NK-92 treated with Interleukin-12 subunit alpha and Interleukin-12 subunit beta, amount 100 ng/mL, for 24 hours (cell line): ENCODE data around the gene CCNJL.
A peak's percentile ranks its signal among the peaks of the same experiment; 100 is the strongest.
"Not testable (repeated sequence)": the region's sequence is repeated elsewhere in the genome, so short reads cannot be mapped to it uniquely, and the experiment has no call there.

Experiments used
- DNase-seq: peaks from one replicate; lab custom pipeline; 2025; lab: John Stamatoyannopoulos, UW

The CCNJL gene

DNA sequence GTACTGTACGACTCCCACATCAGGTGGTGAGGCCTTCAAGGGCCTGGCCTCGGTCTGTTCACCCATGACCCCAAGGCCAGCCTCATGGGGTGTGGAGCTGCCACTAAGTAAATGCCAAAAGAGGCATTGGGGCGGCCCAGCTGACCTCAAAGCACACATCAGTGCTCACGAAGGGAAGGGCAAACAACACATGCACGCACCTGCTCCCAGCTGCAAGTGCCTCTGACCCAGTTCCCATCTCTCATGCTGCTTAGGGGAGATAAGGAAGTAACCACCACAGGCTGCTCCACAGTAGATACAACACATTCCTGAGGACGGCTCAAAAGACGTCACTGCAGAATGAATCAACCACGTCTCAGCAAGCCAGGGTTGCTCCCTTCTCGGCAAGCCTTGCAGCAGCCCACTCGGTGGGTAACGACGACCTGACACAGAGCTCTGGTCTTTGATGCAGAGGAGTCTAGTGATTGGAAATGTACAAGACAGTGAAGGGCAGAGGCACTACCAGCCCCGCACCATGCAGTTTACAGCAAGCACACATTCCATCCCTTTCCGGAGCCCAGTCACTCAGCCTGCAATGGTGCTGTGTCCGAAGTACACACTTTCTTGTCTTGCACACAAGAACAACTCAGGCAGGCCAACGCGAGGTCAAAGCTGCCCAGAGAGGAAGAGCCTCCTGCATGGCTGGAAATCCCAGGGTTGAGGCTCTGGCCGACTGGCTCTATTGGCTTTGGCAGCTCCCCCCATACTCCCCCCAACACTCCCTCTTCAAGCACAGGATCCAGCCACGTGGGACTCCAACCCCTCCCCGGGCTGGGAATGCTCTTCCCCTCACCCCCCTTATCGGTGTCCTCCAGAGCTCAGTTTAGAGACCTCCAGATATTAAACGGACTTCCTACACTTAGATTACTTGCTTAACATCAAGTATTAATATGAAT is 51.2 kb downstream of the CCNJL start:
- no peak for DNase-seq

DNA sequence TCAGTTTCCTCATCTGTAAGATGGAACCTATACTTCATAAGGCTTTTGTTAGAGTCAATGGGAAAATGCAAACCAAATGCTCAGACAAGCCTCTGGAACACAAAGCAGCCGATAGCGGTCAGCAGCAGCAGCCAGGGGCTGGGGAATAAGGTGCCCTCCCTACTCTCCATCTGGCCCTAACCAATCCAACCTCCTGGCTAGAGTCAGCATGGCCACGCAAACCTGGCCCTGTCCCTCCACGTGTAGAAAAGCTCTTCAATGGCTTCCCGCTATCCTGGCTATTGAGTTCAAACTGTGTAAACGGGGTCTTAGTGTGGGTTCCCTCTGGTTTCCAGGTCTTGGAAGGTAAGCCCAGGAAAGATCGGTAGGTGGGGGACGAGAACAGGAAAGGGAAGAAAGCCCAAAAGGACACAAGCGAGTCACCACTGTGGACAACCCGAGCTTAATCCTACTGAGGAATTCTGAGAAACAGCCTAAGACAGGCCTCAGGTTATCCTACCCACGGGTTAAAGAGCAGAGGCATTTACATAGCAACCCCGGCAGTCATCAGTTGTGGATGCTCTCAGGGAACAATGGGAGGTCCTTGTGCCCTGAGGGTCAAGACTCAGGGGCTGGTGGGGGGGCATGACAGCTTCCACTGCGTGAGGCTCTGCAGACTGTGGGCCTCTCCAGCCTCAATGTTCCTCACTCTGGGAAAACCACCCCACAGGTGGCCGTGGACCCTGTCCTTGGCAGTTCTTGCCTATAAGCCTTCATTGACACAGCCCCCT is 52.2 kb downstream of the CCNJL start:
- no peak for DNase-seq

DNA sequence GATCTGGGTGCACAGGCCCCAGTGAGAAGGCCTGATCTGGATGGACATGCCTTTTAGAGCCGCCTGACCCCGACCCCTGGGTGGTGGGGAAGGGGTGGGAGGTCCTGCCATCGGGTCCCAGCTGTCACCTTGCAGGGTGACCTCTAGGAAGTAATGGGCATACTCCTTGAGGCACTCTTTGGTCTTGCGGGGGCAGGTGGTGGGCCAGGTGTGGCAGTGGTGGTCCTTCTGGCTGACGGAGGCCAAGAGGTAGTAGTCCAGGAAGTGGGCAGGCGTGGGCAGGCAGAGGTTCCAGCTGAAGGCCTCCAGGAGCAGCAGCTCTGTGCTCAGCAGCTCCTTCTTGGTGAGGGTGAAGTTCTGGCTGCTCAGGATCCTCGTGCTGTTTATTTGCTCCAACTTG is 53.0 kb downstream of the CCNJL start:
- no peak for DNase-seq

DNA sequence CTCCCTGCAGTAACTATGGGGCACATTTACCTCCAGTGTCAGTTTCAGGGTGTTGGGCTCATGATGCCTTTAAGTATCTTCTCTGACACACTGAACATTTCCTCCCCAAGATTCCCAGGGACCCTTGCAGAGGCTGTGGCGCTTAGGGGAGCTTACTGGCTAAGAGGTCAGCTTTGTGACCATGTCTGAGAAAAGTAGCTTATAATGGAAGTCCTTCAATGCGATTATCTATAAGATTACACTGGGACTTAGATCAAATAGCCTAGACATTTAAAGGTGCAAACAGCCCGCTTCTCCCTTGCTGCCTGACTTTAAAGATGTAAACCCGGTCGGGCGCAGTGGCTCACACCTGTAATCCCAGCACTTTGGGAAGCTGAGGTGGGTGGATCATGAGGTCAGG is 57.7 kb downstream of the CCNJL start:
- DNase-seq: no peak

DNA sequence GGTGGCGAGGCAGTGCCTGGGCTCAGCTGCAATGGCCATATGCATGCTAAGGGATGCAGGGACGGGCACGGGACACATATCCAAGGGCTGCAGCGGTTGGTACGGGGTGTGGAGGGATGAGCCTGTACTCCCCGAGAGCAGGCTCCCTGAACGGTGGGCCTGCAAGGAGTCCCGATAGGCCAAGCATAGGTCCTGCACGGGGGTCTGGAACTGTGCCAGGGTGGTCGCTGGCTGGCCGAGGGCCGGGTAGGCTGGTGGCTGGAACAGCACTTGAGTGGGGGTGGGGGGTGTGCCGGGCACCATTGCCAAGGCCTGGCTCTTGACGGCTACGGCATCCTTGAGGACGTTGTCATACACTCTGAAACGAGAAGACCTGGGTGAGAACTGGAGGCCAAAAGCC is 58.9 kb downstream of the CCNJL start:
- DNase-seq: no peak

DNA sequence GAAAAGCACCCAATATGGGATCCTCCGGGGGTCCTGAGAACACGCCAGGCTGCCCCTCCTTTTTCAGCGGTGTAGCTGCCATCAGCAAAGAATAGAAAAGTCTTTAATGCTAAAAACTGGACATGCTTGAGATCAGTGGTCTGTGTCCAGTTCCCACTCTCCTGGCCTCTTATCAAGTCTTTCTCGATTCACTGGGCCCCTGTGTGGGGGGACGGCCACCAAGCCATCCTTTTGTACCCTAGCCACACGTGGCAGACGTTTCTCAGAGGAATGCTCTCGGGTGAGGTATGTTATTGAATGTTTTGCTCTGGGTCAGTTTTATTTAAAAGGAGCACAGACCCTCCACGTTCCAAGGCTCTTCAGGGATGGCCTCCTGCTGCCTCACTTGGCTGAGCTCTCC is 59.4 kb downstream of the CCNJL start:
- no peak for DNase-seq

DNA sequence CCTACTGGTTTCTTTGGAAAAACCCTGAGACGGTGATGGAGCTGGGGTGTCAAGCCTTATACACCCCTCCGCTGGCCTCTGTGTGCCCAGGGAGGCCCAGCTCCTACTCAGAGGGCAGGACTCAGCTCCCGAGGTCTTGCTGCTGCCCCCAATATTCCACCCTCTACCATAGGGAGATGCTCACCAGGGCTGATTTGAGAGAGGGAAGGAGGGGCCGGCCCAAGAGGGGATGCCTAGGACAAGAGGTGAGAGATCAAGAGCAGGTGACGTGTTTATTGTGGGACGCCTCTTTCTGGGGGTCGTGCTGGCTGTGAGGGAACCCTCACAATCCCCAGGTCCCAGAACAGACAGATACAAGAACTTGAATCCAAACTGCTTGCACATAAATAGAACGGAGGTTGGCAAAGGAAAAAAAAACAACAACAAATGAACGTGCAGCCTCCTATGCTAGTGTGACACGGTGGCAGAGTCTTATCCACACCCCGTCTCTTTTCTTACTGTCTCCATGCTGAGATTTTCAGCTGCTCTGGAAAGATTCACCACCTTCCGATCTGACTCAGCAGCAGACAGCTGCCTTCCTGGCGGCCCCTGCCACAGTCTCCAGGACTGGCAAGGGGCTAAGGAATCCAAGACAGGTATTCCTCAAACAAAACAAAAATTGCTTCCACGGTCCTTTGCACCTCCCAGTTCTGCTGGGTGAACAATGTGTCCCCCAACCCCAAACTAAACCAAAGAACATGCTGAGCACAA is 60.8 kb downstream of the CCNJL start:
- DNase-seq: no peak

DNA sequence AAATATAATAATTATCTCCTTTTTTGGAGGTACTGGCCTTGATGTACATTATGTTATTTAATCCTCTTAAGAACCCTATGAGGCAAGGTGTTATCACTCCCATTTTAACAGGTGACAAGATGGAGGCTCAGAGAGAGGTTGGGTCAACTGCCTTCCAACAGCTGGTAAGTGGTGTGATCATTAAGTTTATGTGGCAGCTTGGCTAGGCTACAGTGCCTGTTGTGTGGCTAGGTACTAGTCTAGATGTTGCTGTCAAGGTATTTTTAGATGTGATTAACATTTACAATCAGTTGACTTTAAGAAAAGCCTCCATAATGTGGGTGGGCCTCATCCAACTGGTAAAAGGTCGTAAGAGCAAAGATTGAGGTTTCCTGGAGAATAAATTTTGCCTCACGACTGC is 61.5 kb downstream of the CCNJL start:
- no peak for DNase-seq

DNA sequence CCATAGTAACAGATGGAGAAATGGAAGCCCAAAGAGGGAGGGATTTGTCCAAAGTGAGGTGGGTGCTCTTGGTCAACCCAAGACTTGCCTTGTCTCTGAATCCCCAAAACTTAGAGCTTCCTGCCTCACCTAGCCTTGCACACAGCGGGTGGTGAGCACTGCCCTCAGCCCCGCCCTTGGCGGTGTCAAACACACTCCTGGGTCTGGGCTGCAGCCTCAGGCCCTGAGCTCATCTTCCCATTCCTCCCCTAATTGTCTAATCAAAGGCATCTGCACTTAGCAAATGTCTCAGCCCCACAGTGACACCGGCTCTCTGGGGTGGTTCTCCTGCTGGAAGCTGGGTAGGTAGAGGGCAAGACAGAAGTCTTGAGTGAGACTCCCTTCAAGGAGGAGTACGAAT is 62.1 kb downstream of the CCNJL start:
- no peak for DNase-seq

DNA sequence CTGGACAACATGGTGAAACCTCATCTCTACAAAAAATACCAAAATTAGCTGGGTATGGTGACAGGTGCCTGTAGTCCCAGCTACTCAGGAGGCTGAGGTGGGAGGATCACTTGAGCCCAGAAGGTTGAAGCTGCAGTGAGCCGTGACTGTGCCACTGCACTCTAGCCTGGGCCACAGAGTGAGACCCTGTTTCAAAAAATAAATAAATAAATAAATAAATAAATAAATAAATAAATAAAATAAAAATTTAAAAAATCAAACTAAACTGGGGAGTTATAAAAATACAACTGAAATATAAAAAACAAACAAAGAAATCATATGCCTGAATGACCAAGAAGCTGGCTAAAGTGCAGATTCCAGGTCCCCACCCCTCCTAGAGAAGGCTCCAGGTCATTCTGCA is 62.8 kb downstream of the CCNJL start:
- not testable (repeated sequence) for DNase-seq

DNA sequence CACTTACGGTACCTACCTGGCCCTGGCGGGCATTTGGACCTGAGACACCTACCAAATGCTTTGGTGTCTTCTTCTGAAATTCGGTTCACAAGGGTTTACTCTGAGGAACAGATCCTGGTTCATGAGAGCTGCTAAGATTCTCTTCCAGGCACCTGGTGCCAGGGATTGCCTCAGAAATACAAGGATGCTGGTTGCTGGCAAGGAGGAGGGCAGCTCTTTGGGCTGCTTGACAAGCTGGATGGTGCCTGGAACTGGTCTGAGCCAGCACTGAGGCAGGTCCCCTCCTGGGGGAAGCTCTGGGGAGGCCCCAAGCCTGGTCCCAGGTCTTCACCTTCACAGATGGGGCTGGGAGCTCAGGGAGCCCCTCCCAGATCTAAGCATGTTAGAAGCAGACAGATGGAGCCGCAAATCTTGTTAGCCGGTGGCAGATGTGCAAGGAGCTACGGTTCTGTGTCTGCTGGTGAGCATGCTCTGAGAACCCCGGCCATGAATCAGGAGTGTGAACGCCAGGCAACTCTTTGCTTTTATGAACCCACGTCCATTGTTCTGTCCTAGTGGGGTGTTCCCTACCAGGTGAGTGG is 66.8 kb downstream of the CCNJL start:
- no peak for DNase-seq

DNA sequence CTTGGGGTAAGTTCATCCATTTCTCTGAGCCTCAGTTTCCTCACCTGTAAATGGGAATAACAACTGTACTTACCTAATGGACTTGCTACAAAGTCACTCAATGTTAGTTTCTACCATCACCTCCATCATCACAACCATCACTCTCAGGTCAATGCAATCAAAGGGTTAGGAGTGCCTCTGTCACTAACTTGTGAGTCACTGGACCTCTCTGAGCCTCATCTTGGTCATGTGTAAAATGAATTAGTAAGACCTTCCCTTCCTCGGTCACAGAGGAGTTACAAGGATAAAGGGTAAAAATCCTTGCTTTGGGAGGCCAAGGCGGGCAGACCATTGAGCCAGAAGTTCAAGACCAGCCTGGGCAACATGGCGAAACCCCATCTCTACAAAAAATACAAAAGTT is 70.2 kb downstream of the CCNJL start:
- no peak for DNase-seq

DNA sequence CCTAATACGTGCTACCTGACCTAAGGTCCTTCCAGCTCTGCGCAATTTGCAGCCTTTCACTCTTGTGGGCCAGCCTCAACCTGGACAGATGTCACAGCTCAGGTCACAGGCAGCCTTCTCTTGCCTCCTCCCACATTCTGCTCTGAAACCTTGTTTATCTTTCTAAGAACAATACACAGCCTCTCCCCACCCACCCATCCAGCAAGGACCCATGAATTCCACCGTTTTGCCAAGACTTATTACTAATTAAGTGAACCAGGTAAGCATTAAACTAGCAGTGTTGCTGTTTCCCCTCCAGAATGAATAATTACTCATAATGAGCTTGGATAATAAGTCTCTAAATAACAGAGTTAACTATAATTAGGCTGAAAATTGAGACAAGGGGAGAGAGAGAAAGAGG is 72.0 kb downstream of the CCNJL start:
- DNase-seq: no peak

DNA sequence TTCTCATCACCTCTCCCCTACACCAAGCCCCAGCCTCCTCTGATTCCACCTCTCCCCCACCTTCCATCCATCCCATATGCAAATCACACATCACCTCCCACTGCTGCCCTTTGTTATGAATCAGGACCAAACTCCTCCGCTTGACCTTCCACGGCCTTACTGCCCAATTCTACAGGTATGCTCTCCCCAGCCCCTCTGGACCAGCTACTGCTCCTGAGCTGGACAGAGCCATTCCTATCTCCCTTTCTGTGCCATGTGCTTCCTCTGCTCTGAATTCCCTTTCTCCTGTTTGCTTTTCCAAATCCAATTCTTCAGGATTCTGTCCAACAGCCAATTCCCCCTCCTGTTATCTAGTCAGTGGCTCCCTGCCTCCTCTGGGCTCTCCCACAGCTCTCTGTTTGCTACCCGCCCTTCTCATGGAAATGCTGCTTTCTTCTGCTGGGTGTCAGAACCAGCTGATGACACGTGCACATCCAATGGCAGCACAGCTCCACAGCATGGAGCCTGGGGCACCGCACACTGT is 74.7 kb downstream of the CCNJL start:
- no peak for DNase-seq

DNA sequence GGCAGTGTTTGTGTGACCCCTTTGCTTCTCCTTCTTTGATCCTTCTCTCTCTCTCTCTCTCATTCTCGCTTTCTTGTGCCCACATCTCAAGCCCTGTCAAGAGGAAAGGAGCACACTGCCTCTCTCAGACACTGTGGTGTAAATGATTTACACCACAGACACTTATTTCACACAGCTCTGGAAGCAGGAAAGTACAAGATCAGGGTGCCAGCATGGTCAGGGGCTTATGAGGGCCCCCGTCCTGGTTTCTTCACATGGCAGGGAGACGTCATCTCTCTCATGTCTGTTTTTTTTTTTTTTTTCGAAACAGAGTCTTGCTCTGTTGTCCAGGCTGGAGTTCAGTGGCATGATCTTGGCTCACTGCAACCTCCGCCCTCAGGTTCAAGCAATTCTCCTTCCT is 76.6 kb downstream of the CCNJL start:
- no peak for DNase-seq

DNA sequence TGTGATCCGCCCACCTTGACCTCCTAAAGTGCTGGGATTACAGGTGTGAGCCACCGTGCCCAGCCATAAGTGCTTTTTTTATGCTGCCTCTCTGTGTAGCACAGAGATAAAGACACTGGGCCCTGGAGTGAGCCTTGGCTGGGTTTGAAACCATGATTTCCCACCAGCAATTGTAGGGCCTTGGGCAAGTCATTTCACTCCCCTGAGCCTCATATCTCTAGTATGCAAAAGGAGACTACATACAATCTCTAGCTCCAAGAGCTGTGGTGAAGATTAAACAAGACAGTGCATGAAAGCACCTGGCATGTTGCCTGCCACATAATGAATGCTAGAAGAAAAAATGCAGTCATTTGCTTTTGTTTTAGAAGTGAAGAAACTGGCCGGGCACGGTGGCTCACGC is 79.1 kb downstream of the CCNJL start:
- no peak for DNase-seq

DNA sequence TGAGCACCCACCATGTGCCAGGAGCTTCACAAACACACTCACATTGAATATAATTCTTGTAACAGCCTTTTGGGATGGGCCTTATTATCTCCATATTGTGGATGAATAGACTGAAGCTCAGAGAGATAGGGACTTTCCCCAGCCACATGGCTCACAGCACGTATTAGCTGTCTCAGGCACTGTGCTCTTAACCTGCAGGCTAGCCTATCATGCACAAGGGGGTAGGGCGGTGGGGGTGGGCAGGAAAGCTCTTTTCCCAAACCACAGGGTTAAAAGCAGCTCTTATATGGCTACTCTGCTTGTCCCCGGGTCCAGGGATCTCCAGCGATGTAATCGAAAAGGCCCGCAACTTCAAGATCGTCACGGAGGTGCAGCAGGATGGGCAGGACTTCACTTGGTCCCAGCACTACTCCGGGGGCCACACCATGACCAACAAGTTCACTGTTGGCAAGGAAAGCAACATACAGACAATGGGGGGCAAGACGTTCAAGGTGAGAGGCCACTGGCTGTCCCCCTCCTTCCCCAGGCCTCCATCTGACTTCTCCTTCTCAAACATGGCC is 80.5 kb downstream of the CCNJL start:
- no peak for DNase-seq

DNA sequence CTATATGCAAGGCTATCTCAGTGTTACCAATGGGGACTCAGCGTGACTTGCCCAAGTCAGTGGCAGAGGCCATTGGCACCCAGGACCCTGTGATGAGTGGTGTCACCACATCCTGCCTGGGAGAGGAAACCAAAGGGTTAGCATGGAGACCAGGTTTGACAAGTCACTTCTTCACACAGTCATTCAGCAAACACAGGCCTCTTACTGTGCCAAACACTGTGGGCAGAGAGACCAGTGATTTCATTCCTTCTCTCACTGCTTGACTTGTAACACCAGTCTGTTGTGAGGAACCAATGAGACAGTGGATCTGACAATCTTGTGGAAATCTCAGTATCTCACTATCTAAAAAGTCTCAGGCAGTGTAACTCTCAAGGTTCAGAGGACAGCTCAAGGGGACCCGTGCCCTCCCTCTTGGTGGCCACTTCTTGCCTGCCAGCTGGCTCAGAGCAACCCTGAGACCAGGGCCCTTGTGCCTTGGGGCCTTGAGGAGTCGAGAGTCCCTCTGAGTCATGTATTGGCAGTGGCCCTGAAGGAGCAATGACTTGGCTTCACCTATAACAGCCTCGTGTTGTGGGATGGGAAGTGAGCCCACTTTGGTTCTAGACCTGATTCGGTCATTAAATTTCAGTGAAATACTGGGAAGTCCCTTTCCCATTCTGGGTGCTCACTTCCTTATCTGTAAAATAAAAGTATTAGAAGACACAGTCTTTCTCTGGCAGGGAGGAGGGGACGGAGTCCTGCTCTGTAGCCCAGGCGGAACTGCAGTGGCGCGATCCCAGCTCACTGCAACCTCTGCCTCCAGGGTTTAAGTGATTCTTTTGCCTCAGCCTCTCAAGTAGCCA is 81.5 kb downstream of the CCNJL start:
- DNase-seq: peak; percentile 34

DNA sequence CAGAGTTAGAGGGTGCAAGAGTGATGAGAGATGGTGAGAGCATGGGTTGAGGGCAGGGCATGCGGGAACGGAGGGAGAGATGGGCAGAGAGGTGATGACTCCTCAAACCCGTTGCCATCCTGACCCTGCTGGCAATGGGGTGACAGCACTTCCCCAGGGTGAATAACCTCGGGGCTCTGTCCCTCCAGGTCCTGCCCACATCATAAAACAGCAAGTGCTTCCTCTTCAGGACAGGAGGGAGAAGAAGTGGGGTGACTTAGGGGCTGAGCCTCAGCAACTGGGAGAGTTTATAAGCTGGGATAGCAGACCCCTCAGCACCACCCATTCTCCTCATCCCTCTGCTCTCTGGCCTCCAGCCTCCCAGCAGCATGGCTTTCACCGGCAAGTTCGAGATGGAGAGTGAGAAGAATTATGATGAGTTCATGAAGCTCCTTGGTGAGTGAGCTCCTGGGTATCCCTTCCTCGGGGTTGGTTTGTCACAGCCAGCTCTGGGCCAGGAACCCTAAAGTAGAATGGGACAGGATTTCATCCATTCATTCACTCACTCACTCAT is 83.1 kb downstream of the CCNJL start, which contains the start of gene FABP6:
Gene FABP6, plus strand, starts transcription at position 317 of the 553 bp plus-strand sequence. Its CDS starts 52 bp downstream, at position 369.
- no peak for DNase-seq

DNA sequence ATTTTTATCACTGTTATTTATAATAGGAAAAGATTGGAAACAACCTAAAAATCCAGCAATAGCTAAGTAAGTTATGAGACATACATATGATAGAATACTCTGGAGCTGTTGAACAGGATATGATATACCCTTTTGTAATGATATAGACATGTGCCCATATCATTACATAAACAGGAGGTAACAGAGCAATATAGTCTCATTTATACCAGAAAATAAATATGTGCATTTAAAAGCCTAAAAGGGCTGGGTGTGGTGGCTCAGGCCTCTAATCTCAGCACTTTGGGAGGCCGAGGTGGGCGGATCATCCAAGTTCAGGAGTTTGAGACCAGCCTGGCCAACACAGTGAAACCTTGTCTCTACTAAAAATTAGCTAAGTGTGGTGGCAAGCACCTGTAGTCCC is 85.4 kb downstream of the CCNJL start:
- no peak for DNase-seq
